Measurements from ENCODE around the gene PLD3. TPM values are rescaled to one million over a fixed set of nuclear protein-coding genes. Genes with fewer than 3 reads are reported as not detected.
A peak's percentile ranks its signal among the peaks of the same experiment; 100 is the strongest.

Gene PLD3
- total RNA-seq, 1 donor from 2014 or later = 156 TPM

GRCh38 chr19:40337107-40337506 is 11.4 kb upstream of the PLD3 start:
- no peak for TF ChIP-seq CTCF (IDR thresholded peaks at IDR 0.05; ENCODE audit: borderline replicate concordance)
- H3K27ac ChIP-seq (replicated peaks) = no peak overlapping the region
- H3K27me3 ChIP-seq (ENCODE audit: low read depth) = no peaks in the 10 kb centered on the region
- no peak for DNase-seq
- no peak overlapping the region for H3K4me3 ChIP-seq
- peaks cover 48% of the 10 kb centered on the region for H3K36me3 ChIP-seq
- intact Hi-C loops (cut with micrococcal nuclease) = no loop called here
- H3K9me3 ChIP-seq (replicated peaks) = no peaks in the 10 kb centered on the region
- H3K4me1 ChIP-seq = peaks cover 47% of the 10 kb centered on the region

- Histone ChIP-seq H3K36me3 (peaks cover 43% of the 10 kb centered on the region), H3K27ac (replicated peaks) (no peak overlapping the region)
Measured at GRCh38 chr19:40337594-40337993, 10.9 kb upstream of the PLD3 start.

DNA sequence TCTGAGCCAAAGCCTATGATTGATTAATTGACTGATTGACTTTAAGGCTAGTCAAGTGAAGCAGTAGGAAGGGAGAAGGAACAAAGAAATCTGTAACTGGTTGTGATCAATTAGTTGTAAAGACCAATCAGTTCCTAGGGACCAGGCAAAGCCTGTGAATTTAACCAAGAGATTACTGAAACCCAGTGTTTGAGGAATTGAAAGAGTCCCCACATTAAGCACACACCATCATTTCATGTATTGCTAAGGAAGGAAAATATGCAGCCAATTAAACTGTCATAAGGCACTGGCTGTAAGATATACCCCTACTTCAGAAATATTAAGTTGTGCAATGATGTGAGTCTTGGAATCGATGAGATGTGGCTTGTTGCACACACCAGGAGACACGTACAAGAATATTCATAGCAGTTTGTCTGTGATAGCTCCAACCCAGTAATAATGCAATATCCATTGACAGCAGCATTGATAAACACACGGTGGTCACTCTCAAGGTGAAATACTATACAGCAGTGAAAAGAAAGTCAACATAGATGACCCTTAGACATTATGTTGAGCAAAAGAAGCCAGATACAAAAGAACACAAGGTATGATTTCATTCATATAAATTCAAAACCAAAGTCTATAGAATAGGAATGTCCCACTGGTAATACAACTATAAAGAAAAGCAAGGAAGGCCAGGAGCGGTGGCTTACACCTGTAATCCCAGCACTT is 9.3 kb upstream of the PLD3 start:
- Histone ChIP-seq H3K9me3 (replicated peaks) (no peaks in the 10 kb centered on the region), H3K27ac (replicated peaks) (peak overlapping the region; percentile 93), H3K4me3 (no peak overlapping the region), H3K27me3 (ENCODE audit: low read depth) (no peaks in the 10 kb centered on the region), H3K4me1 (peaks cover 66% of the 10 kb centered on the region), H3K36me3 (peaks cover 28% of the 10 kb centered on the region)
- no peak for DNase-seq
- no peak for TF ChIP-seq CTCF (IDR thresholded peaks at IDR 0.05; ENCODE audit: borderline replicate concordance)
- intact Hi-C loops (cut with micrococcal nuclease) = no loop called here

More at GRCh38 chr19:40337594-40337993, 10.9 kb upstream of the PLD3 start:
- no peak for TF ChIP-seq CTCF (IDR thresholded peaks at IDR 0.05; ENCODE audit: borderline replicate concordance)
- H3K9me3 ChIP-seq (replicated peaks) = no peaks in the 10 kb centered on the region
- DNase-seq = no peak
- H3K27me3 ChIP-seq (ENCODE audit: low read depth) = no peaks in the 10 kb centered on the region
- intact Hi-C loops (cut with micrococcal nuclease) = no loop called here
- H3K4me3 ChIP-seq = no peak overlapping the region
- peaks cover 52% of the 10 kb centered on the region for H3K4me1 ChIP-seq

- Histone ChIP-seq H3K4me1 (peaks cover 75% of the 10 kb centered on the region), H3K27ac (replicated peaks) (peak overlapping the region; percentile 93), H3K9me3 (replicated peaks) (no peaks in the 10 kb centered on the region), H3K27me3 (ENCODE audit: low read depth) (no peaks in the 10 kb centered on the region), H3K4me3 (peak overlapping the region; percentile 49), H3K36me3 (peaks cover 15% of the 10 kb centered on the region)
- intact Hi-C loops (cut with micrococcal nuclease) = no loop called here
- TF ChIP-seq CTCF (IDR thresholded peaks at IDR 0.05; ENCODE audit: borderline replicate concordance) = no peak
- DNase-seq = peak; percentile 85
Measured at GRCh38 chr19:40341601-40342482, 6.7 kb upstream of the PLD3 start.

DNA sequence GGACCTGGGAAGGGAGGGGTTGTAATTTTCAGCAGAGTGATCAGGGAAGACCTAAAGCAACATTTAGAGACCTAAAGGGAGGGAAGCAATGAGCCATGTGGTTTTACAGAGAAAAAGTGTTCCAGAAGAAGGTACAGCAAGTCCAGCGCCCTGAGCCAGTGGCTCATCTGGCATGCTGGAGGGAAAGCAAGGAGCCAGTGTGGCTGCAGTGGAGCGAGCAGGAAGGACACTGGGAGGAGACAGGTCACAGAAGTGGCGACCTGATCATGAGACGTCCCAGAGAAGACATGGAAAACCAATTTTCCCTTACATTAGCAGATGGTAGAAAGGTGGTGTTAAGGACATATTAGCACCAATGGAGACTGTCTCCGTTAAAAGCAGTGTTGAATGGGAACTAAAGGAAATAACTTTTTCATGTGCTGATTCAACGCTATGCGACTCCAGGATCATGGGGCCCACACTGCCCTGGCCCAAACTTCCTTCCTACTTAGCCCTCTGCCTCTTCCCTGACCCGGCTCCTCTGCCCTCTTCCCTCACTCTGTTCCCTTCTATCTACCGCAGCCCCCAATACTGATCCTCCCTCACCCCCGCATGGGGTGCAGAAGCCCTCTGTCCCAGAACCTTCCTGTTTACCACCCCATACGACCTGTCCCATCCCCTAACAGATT is 5.7 kb upstream of the PLD3 start:
- Histone ChIP-seq H3K4me1 (peaks cover 80% of the 10 kb centered on the region), H3K9me3 (replicated peaks) (no peaks in the 10 kb centered on the region), H3K36me3 (peaks cover 15% of the 10 kb centered on the region), H3K4me3 (no peak overlapping the region), H3K27me3 (ENCODE audit: low read depth) (no peaks in the 10 kb centered on the region), H3K27ac (replicated peaks) (peak overlapping the region; percentile 93)
- DNase-seq = no peak
- no peak for TF ChIP-seq CTCF (IDR thresholded peaks at IDR 0.05; ENCODE audit: borderline replicate concordance)
- intact Hi-C loops (cut with micrococcal nuclease) = no loop called here
